ENCODE measurements around the gene OPTC. TPM values are rescaled to one million over a fixed set of nuclear protein-coding genes. Genes with fewer than 3 reads are reported as not detected.

The OPTC gene
- total RNA-seq, 1 donor from 2014 or later: not detected

GRCh38 chr1:203477748-203478147 is 16.2 kb upstream of the OPTC start:
- Histone ChIP-seq H3K4me2 (ENCODE audit: low read length) (no peak overlapping the region), H2AFZ (ENCODE audit: low read depth, low read length) (no peak overlapping the region), H3K4me3 (ENCODE audit: insufficient read depth, low read depth, low read length) (no peak overlapping the region), H3K4me1 (ENCODE audit: insufficient read depth, low read length) (peaks cover 15% of the 10 kb centered on the region), H3K9ac (ENCODE audit: low read length) (no peak overlapping the region), H3K27me3 (ENCODE audit: insufficient read depth, low read length) (peaks cover 38% of the 10 kb centered on the region), H3K79me2 (ENCODE audit: insufficient read depth, low read length) (no peaks in the 10 kb centered on the region), H4K20me1 (ENCODE audit: insufficient read depth, low read length) (no peaks in the 10 kb centered on the region), H3K9me3 (ENCODE audit: insufficient read depth, low read depth, low read length) (no peaks in the 10 kb centered on the region), H3K36me3 (ENCODE audit: insufficient read depth, low read length) (no peaks in the 10 kb centered on the region), H3K27ac (ENCODE audit: low read depth, low read length) (no peak overlapping the region)
- peaks cover 15% of the 10 kb centered on the region for H3K27me3 Mint-ChIP-seq (ENCODE audit: low read depth, unreplicated experiment)
- H3K4me1 Mint-ChIP-seq (ENCODE audit: low read depth, unreplicated experiment): peaks cover 20% of the 10 kb centered on the region
- no peaks in the 10 kb centered on the region for H3K9me3 Mint-ChIP-seq (ENCODE audit: unreplicated experiment)
- no peak overlapping the region for H3K4me3 Mint-ChIP-seq (ENCODE audit: unreplicated experiment)
- DNase-seq (ENCODE audit: low read depth) (no peak), FAIRE-seq (no peak)
- H3K36me3 Mint-ChIP-seq (ENCODE audit: low read depth, unreplicated experiment): no peaks in the 10 kb centered on the region
- no peak overlapping the region for H3K27ac Mint-ChIP-seq (ENCODE audit: unreplicated experiment)
- no peak for TF ChIP-seq CTCF (IDR thresholded peaks at IDR 0.05; ENCODE audit: insufficient read depth, low read depth, low read length)
- no peak for TF ChIP-seq EZH2 (IDR thresholded peaks at IDR 0.05; ENCODE audit: insufficient read depth, low read length)

GRCh38 chr1:203478231-203478630 is 15.7 kb upstream of the OPTC start:
- Mint-ChIP-seq H3K4me1 (ENCODE audit: low read depth, unreplicated experiment) (peaks cover 20% of the 10 kb centered on the region), H3K4me3 (ENCODE audit: unreplicated experiment) (no peak overlapping the region), H3K27ac (ENCODE audit: unreplicated experiment) (no peak overlapping the region), H3K9me3 (ENCODE audit: unreplicated experiment) (no peaks in the 10 kb centered on the region), H3K36me3 (ENCODE audit: low read depth, unreplicated experiment) (no peaks in the 10 kb centered on the region), H3K27me3 (ENCODE audit: low read depth, unreplicated experiment) (peaks cover 15% of the 10 kb centered on the region)
- no peak overlapping the region for H3K9ac ChIP-seq (ENCODE audit: low read length)
- FAIRE-seq: no peak
- H3K9me3 ChIP-seq (ENCODE audit: insufficient read depth, low read depth, low read length): no peaks in the 10 kb centered on the region
- DNase-seq (ENCODE audit: low read depth): no peak
- H3K27ac ChIP-seq (ENCODE audit: low read depth, low read length): no peak overlapping the region
- no peaks in the 10 kb centered on the region for H3K36me3 ChIP-seq (ENCODE audit: insufficient read depth, low read length)
- no peaks in the 10 kb centered on the region for H3K79me2 ChIP-seq (ENCODE audit: insufficient read depth, low read length)
- H3K4me3 ChIP-seq (ENCODE audit: insufficient read depth, low read depth, low read length): no peak overlapping the region
- H3K4me1 ChIP-seq (ENCODE audit: insufficient read depth, low read length): peaks cover 15% of the 10 kb centered on the region
- no peaks in the 10 kb centered on the region for H4K20me1 ChIP-seq (ENCODE audit: insufficient read depth, low read length)
- TF ChIP-seq EZH2 (IDR thresholded peaks at IDR 0.05; ENCODE audit: insufficient read depth, low read length): no peak
- TF ChIP-seq CTCF (IDR thresholded peaks at IDR 0.05; ENCODE audit: insufficient read depth, low read depth, low read length): no peak
- H3K4me2 ChIP-seq (ENCODE audit: low read length): no peak overlapping the region
- peaks cover 38% of the 10 kb centered on the region for H3K27me3 ChIP-seq (ENCODE audit: insufficient read depth, low read length)
- H2AFZ ChIP-seq (ENCODE audit: low read depth, low read length): no peak overlapping the region

- Histone ChIP-seq H3K9me3 (ENCODE audit: insufficient read depth, low read depth, low read length) (no peaks in the 10 kb centered on the region), H3K4me2 (ENCODE audit: low read length) (no peak overlapping the region), H3K27ac (ENCODE audit: low read depth, low read length) (no peak overlapping the region), H2AFZ (ENCODE audit: low read depth, low read length) (no peak overlapping the region), H3K9ac (ENCODE audit: low read length) (no peak overlapping the region), H3K4me3 (ENCODE audit: insufficient read depth, low read depth, low read length) (no peak overlapping the region), H3K36me3 (ENCODE audit: insufficient read depth, low read length) (no peaks in the 10 kb centered on the region), H4K20me1 (ENCODE audit: insufficient read depth, low read length) (no peaks in the 10 kb centered on the region), H3K4me1 (ENCODE audit: insufficient read depth, low read length) (peaks cover 15% of the 10 kb centered on the region), H3K79me2 (ENCODE audit: insufficient read depth, low read length) (no peaks in the 10 kb centered on the region), H3K27me3 (ENCODE audit: insufficient read depth, low read length) (peaks cover 30% of the 10 kb centered on the region)
- FAIRE-seq: no peak
- Mint-ChIP-seq H3K4me3 (ENCODE audit: unreplicated experiment) (no peak overlapping the region), H3K4me1 (ENCODE audit: low read depth, unreplicated experiment) (peaks cover 20% of the 10 kb centered on the region), H3K27ac (ENCODE audit: unreplicated experiment) (no peak overlapping the region), H3K9me3 (ENCODE audit: unreplicated experiment) (no peaks in the 10 kb centered on the region), H3K27me3 (ENCODE audit: low read depth, unreplicated experiment) (peaks cover 15% of the 10 kb centered on the region), H3K36me3 (ENCODE audit: low read depth, unreplicated experiment) (no peaks in the 10 kb centered on the region)
- DNase-seq (ENCODE audit: low read depth): no peak
- no peak for TF ChIP-seq EZH2 (IDR thresholded peaks at IDR 0.05; ENCODE audit: insufficient read depth, low read length)
- TF ChIP-seq CTCF (IDR thresholded peaks at IDR 0.05; ENCODE audit: insufficient read depth, low read depth, low read length): no peak
These were observed 15.0 kb upstream of the OPTC start for GRCh38 chr1:203478986-203479385.
